Tibial nerve (tissue), 4 donors: ENCODE measurements around the gene RALY. TPM values are rescaled to one million over a fixed set of nuclear protein-coding genes. Genes with fewer than 3 reads are reported as not detected.

Source experiments
- DNase-seq, 2 donors: peaks; one replicate each; pipeline ENCODE4 v3.0.0-alpha.2; 2019; ENCODE audit warnings: low spot score in 2 of 2
- H3K27ac ChIP-seq, 4 donors: fragments of 200-600 bp; sonication (generic) in 3 of 4; one replicate each; pipeline ENCODE4 v1.5.1; 2017 to 2019; ENCODE audit warnings: mild to moderate bottlenecking in 1 of 4
- H3K27me3 ChIP-seq, 2 donors: fragments of 200-600 bp; sonication (generic) in 1 of 2; one replicate each; pipeline versions ENCODE4 v1.5.1 to v1.6.0; 2017 to 2019
- H3K36me3 ChIP-seq, 3 donors: fragments of 200-600 bp; sonication (generic); one replicate each; pipeline ENCODE4 v1.5.1; 2018 to 2019
- H3K4me1 ChIP-seq, 4 donors: fragments of 200-600 bp; sonication (generic) in 3 of 4; one replicate each; pipeline ENCODE4 v1.5.1; 2017 to 2019
- H3K4me3 ChIP-seq, 4 donors: fragments of 200-600 bp; sonication (generic) in 3 of 4; one replicate each; pipeline ENCODE4 v1.5.1; 2017 to 2019; ENCODE audit warnings: mild to moderate bottlenecking in 1 of 4, moderate library complexity in 1 of 4
- H3K9me3 ChIP-seq, 4 donors: fragments of 200-600 bp; sonication (generic) in 3 of 4; one replicate each; pipeline ENCODE4 v1.5.1; 2017 to 2019
- CTCF ChIP-seq, 5 experiments: fragments of 200-600 bp in 3 of 5; fragments of 450-650 bp in 2 of 5; sonication (generic) in 3 of 5; IDR thresholded peaks; one replicate each; pipeline ENCODE4 v1.5.1; 2016 to 2019; ENCODE audit warnings: antibody characterized with exemption in 5 of 5, mild to moderate bottlenecking in 3 of 5, moderate library complexity in 2 of 5
- EP300 ChIP-seq, 2 donors: sonication (generic); formaldehyde crosslinking; IDR thresholded peaks; one replicate each; pipeline ENCODE4 v1.6.1; 2017; ENCODE audit warnings: antibody characterized with exemption in 2 of 2, mild to moderate bottlenecking in 1 of 2
- POLR2A ChIP-seq, 2 donors: fragments of 450-650 bp; IDR thresholded peaks; one replicate each; pipeline ENCODE4 v1.6.1; 2017; ENCODE audit warnings: antibody characterized with exemption in 2 of 2, mild to moderate bottlenecking in 2 of 2, moderate library complexity in 2 of 2
- WGBS, 2 donors: methylation state at CpG; one replicate each; pipeline ENCODE4 v1.1.5; 2018; 5-methylcytosine and 5-hydroxymethylcytosine counted together
- total RNA-seq, 4 donors: library from RNA; depleted of rRNA; stranded (reverse); fragments of >200 nt; gene quantifications; one replicate each; pipeline ENCODE4 v1.1.0, GENCODE V29; 2016

Gene RALY
- total RNA-seq, 4 donors from 2014 or later, result 69.1 to 107 (median 96.4) TPM

GRCh38 chr20:34040300-34040995 is 46.7 kb downstream of the RALY start:
- TF ChIP-seq POLR2A (IDR thresholded peaks at IDR 0.05) (no peak), EP300 (IDR thresholded peaks at IDR 0.05) (no peak), CTCF (IDR thresholded peaks at IDR 0.05) (no peak)
- 71 to 73% methylated on average over 8 to 9 of the region's 9 CpGs for WGBS, 2 donors
- DNase-seq, result no peak
- Histone ChIP-seq H3K27ac (no peak overlapping the region), H3K27me3 (no peaks in the 10 kb centered on the region), H3K36me3 (peaks cover 0 to 6% (median 0%) of the 10 kb centered on the region in 3 donors), H3K4me1 (peaks cover 0 to 86% (median 28%) of the 10 kb centered on the region in 4 donors), H3K9me3 (no peaks in the 10 kb centered on the region), H3K4me3 (no peak overlapping the region)

GRCh38 chr20:34041226-34041625 is 47.5 kb downstream of the RALY start:
- Histone ChIP-seq H3K4me1 (peaks cover 0 to 90% (median 33%) of the 10 kb centered on the region in 4 donors), H3K27me3 (no peaks in the 10 kb centered on the region), H3K36me3 (peaks cover 0 to 6% (median 0%) of the 10 kb centered on the region in 3 donors), H3K9me3 (no peaks in the 10 kb centered on the region), H3K27ac (no peak overlapping the region), H3K4me3 (no peak overlapping the region)
- 78 to 79% methylated on average over 4 of the region's 4 CpGs for WGBS, 2 donors
- no peak for DNase-seq
- no peak for TF ChIP-seq CTCF (IDR thresholded peaks at IDR 0.05)
- no peak for TF ChIP-seq POLR2A (IDR thresholded peaks at IDR 0.05)
- TF ChIP-seq EP300 (IDR thresholded peaks at IDR 0.05), result no peak

DNA sequence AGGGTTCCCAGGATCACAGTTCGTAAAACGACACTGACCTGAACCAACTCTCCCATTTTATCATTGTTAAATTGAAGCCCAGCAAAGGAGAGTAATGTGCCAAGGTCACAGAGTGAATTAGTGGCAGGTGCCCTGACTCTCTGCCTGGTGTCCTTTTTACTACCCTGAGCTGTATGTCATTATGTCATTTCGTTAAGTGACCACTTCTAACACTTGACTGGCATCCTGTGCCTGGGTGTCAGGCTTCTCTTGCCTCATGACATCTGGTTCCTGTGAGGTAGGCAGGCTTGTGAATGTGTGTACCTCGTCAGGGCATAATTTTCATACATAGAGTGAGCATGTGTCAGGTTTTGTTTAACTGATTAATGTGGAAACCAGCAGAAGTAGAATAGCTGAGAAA is 48.6 kb downstream of the RALY start:
- Histone ChIP-seq H3K4me1 (peaks cover 0 to 82% (median 25%) of the 10 kb centered on the region in 4 donors), H3K27me3 (no peaks in the 10 kb centered on the region), H3K36me3 (peaks cover 0 to 6% (median 0%) of the 10 kb centered on the region in 3 donors), H3K9me3 (no peaks in the 10 kb centered on the region), H3K27ac (no peak overlapping the region), H3K4me3 (no peak overlapping the region)
- 74 to 85% methylated on average over 4 of the region's 4 CpGs for WGBS, 2 donors
- DNase-seq, result no peak
- TF ChIP-seq EP300 (IDR thresholded peaks at IDR 0.05) (no peak), POLR2A (IDR thresholded peaks at IDR 0.05) (no peak), CTCF (IDR thresholded peaks at IDR 0.05) (no peak)

- Histone ChIP-seq H3K4me1 (peaks cover 0 to 82% (median 18%) of the 10 kb centered on the region in 4 donors), H3K9me3 (no peaks in the 10 kb centered on the region), H3K27me3 (no peaks in the 10 kb centered on the region), H3K27ac (no peak overlapping the region), H3K36me3 (peaks cover 0 to 6% (median 0%) of the 10 kb centered on the region in 3 donors), H3K4me3 (no peak overlapping the region)
- no peak for DNase-seq
- TF ChIP-seq CTCF (IDR thresholded peaks at IDR 0.05) (no peak), POLR2A (IDR thresholded peaks at IDR 0.05) (no peak), EP300 (IDR thresholded peaks at IDR 0.05) (no peak)
Measured at GRCh38 chr20:34043025-34043424, 49.3 kb downstream of the RALY start.

DNA sequence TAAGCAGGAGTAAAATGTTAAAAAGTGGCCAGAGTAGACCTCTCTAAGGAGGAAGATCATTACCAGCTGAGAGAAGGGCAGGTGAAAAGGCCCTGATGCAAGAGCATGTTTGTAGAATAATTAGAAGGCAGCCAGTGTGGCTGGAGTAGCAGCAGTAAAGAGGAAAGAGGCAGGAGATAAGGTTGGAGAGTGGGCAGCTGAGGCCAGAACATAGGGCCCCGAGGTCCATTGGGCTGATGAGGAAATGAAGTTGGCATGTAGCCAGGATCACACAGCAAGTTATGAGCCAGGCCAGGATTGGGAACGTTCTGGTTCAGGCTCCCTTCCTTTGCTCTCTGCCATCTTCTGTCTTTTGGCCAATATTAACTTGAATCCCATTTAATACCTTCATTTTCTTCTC is 51.6 kb downstream of the RALY start:
- H3K4me3 ChIP-seq, result no peak overlapping the region
- no peak overlapping the region for H3K27ac ChIP-seq
- DNase-seq, result peak; percentile 25 to 64
- no peaks in the 10 kb centered on the region for H3K9me3 ChIP-seq
- H3K36me3 ChIP-seq, result peaks cover 0 to 6% (median 0%) of the 10 kb centered on the region in 3 donors
- no peaks in the 10 kb centered on the region for H3K27me3 ChIP-seq
- TF ChIP-seq POLR2A (IDR thresholded peaks at IDR 0.05), result no peak
- no peak for TF ChIP-seq EP300 (IDR thresholded peaks at IDR 0.05)
- no peak for TF ChIP-seq CTCF (IDR thresholded peaks at IDR 0.05)
- 0 to 2% methylated on average over 2 of the region's 2 CpGs for WGBS, 2 donors
- peaks cover 0 to 81% (median 22%) of the 10 kb centered on the region in 4 donors for H3K4me1 ChIP-seq
